PC-3 (cell line): ENCODE data around the gene PTGER3.

Source experiments
- CTCF ChIP-seq: fragments of 300-600 bp; sonication (generic); conservative IDR thresholded peaks from 2 replicates; pipeline ENCODE4 v1.5.1; 2017; ENCODE audit warnings: antibody characterized with exemption, low read depth, mild to moderate bottlenecking, low read length
- EZH2phosphoT487 ChIP-seq: fragments of 300-600 bp; sonication (generic); IDR thresholded peaks from 2 replicates; pipeline ENCODE4 v1.6.1; 2018; ENCODE audit warnings: mild to moderate bottlenecking, antibody characterized with exemption, low read length, borderline replicate concordance

DNA sequence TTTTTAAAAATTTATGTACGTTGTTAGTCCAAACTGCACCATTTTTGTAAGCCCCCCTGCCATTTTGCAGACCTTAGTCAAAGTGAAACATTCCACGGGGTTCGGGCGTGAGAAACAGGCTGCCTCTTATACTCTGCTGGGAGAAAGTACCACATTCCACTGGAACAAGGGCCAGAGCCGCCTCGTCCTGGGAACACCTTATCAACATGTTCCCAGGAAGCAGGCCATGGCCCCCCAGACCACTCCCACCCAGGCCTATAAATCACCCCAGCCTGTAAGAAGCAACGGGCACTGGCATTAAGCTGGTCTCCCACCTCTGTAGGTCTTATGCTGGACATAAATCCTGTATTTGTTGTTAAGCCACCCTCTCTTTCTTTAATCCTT, 34.1 kb upstream of the PTGER3 start:
- TF ChIP-seq CTCF (no peak), EZH2phosphoT487 (no peak)
